SW480 (cell line): ENCODE data around the gene SLC22A2.

Source experiments
- DNase-seq: peaks from one replicate; pipeline ENCODE4 v3.0.0-alpha.2; 2016; ENCODE audit warnings: low spot score

SLC22A2 gene

GRCh38 chr6:160207618-160208017 is 51.0 kb downstream of the SLC22A2 start:
- DNase-seq: no peak

- no peak for DNase-seq
These were observed 53.9 kb downstream of the SLC22A2 start for GRCh38 chr6:160204710-160205109.

- DNase-seq: no peak
These were observed 54.7 kb downstream of the SLC22A2 start for GRCh38 chr6:160203953-160204352.

GRCh38 chr6:160203522-160203921 is 55.1 kb downstream of the SLC22A2 start:
- DNase-seq: no peak

- DNase-seq: no peak
These were observed 55.5 kb downstream of the SLC22A2 start for GRCh38 chr6:160203076-160203475.

- DNase-seq: no peak
These were observed 56.2 kb downstream of the SLC22A2 start for GRCh38 chr6:160202411-160202810.

GRCh38 chr6:160201061-160201460 is 57.6 kb downstream of the SLC22A2 start:
- no peak for DNase-seq

- peak; percentile 12 for DNase-seq
These were observed 59.9 kb downstream of the SLC22A2 start for GRCh38 chr6:160198606-160199211.

GRCh38 chr6:160197662-160198061 is 61.0 kb downstream of the SLC22A2 start:
- DNase-seq: no peak

GRCh38 chr6:160194808-160195207 is 63.8 kb downstream of the SLC22A2 start:
- DNase-seq: no peak

- no peak for DNase-seq
These were observed 65.8 kb downstream of the SLC22A2 start for GRCh38 chr6:160192840-160193239.

GRCh38 chr6:160190973-160191372 is 67.6 kb downstream of the SLC22A2 start:
- DNase-seq: no peak

- no peak for DNase-seq
These were observed 68.5 kb downstream of the SLC22A2 start for GRCh38 chr6:160190081-160190480.

GRCh38 chr6:160188773-160189172 is 69.8 kb downstream of the SLC22A2 start:
- no peak for DNase-seq

- no peak for DNase-seq
These were observed 77.9 kb downstream of the SLC22A2 start for GRCh38 chr6:160180706-160181105.

- no peak for DNase-seq
These were observed 80.3 kb downstream of the SLC22A2 start for GRCh38 chr6:160178271-160178670.

GRCh38 chr6:160177220-160177619 is 81.4 kb downstream of the SLC22A2 start:
- DNase-seq: peak; percentile 22

- DNase-seq: no peak
These were observed 83.9 kb downstream of the SLC22A2 start for GRCh38 chr6:160174681-160175080.

GRCh38 chr6:160173806-160174527 is 84.7 kb downstream of the SLC22A2 start:
- no peak for DNase-seq

GRCh38 chr6:160172704-160173103 is 85.9 kb downstream of the SLC22A2 start:
- no peak for DNase-seq

GRCh38 chr6:160170018-160170680 is 88.5 kb downstream of the SLC22A2 start:
- no peak for DNase-seq

- no peak for DNase-seq
These were observed 90.8 kb downstream of the SLC22A2 start for GRCh38 chr6:160167604-160168399.
